Aortic smooth muscle cell (primary cell): Measurements from ENCODE around the gene MYO1C. TPM values are rescaled to one million over a fixed set of nuclear protein-coding genes. Genes with fewer than 3 reads are reported as not detected.

Source experiments
- total RNA-seq: library from RNA; depleted of rRNA; stranded (reverse); fragments of >200 nt; gene quantifications from 2 replicates; pipeline ENCODE4 v1.2.3, GENCODE V29; 2014

The MYO1C gene, protein sequence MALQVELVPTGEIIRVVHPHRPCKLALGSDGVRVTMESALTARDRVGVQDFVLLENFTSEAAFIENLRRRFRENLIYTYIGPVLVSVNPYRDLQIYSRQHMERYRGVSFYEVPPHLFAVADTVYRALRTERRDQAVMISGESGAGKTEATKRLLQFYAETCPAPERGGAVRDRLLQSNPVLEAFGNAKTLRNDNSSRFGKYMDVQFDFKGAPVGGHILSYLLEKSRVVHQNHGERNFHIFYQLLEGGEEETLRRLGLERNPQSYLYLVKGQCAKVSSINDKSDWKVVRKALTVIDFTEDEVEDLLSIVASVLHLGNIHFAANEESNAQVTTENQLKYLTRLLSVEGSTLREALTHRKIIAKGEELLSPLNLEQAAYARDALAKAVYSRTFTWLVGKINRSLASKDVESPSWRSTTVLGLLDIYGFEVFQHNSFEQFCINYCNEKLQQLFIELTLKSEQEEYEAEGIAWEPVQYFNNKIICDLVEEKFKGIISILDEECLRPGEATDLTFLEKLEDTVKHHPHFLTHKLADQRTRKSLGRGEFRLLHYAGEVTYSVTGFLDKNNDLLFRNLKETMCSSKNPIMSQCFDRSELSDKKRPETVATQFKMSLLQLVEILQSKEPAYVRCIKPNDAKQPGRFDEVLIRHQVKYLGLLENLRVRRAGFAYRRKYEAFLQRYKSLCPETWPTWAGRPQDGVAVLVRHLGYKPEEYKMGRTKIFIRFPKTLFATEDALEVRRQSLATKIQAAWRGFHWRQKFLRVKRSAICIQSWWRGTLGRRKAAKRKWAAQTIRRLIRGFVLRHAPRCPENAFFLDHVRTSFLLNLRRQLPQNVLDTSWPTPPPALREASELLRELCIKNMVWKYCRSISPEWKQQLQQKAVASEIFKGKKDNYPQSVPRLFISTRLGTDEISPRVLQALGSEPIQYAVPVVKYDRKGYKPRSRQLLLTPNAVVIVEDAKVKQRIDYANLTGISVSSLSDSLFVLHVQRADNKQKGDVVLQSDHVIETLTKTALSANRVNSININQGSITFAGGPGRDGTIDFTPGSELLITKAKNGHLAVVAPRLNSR
- total RNA-seq = 179 and 191 TPM in 2 replicates

DNA sequence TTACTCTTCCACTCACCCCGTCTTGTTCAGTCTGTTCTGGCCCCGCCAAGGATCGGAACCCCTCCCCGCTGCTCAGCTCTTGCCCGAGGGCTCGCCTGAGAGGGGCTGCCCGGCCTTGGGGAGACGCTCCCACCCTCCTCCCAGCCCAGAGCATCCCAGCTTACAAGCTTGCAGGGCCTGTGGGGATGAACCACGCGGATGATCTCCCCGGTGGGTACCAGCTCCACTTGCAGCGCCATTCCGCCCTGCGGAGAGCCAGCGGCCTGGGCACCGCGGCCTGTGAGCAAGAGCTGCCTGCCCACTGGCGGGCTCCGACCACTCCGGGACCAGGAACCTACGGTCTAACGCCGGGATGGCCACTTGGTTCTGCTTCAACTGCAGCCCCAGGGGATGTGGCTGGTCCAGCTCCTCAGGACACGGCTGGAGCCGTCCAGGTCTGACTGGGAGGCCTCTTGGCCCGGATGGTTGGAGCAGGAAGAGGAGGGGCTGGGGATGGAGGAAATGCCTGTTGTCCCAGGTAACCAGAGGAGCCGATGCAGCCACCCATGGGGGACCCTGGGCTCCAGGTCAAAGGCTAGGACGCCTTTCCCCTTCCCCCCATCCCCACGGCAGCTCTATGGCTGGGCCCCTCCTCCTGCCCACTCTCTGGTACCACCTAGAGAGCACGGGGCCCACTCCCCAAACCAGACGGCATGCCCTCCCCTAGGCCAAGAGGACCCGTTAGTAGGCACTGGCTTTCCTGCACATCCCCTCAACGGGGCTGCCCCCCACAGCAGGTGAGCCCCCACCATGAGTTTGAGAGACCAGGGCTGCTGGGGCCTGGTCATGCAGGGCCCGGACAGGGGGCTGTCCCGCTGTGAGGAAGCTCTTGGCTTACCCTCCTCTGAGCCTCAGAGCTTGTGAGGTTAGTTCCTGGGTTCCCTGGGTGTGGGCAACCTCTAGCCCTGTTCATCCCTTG is at the start of gene MYO1C:
TSS of gene MYO1C (minus strand) at position 438 of the 958 bp plus-strand sequence. CDS start at position 239, 199 bp downstream.

DNA sequence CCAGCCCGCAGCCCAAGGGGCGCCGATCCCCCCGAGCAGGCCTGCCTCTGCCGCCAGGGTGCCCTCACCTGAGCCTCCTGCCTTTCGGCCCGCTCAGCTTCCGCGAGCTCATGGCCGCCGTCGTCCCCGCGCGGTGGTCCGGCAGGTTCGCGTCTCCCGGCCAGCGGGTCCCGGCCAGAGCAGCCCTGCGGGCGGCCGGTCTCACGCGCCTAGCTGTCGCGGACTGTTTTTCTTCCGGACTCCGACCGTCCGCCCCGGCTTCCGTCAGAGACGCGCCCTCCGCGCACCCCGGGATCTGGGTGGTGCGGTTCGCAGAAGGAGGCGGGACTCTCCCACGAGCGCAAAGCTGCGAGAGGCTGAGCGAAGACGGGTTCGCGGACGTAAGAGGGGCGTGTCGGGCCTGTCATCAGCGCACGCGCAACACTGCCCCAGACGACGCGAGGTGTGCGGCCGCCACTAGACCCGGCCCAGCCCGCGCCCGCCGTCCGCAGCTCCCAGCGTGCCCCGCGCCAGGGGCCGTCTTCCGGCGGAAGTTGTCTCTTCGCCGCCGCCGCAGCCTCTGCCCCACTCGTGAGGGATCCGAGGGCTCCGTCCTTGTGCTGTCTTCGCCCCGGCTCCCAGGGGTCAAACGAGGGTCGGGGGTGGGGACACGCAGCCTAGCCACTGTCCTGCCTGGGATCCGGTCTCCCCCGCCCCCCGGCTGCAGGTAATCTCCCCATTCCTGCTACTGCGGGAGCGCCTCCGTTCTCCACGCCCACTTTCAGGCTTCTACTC is 24.1 kb upstream of the MYO1C start, which contains the start of gene INPP5K:
TSS of gene INPP5K (minus strand) at position 225 of the 774 bp plus-strand sequence. CDS start at position 112, 113 bp downstream.

DNA sequence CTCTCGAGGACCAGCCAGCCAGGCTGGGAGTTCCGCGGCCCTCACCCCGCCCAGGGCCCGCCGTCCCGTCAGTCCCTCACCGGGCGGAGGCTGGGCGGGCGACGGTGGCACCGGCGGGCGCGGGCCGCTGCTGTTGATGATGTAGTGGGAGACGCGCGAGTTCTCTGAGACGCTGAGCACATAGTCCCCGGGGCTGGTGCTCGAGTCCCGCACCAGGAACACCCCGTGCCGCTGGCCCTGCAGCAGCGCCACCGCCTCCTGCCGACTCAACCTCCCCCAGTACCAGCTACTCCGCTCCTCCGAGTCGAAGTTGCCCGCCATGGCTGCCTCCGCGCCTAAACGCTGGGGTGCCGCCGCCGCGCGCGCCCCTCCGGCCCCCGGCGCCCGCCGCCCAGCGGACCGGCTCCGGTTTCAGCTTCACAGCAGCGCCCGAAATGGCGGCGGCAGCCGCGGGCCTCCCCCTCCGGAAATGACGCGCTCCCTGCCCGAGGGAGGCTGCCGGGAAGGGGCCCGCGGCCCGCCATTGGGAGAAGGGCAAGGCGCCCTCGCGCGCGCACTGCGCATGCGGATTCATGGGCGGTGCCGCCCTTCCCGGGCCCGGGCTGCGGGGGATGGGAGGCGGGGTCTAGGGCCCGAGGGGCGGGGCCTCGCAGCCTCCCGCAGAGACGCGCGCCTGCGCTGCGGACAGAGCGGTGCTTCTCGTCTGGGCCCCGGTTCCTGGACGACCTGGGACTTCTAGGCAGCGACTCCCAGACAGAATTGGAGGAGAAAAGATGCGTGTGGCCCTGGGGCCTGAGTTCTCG is 36.5 kb downstream of the MYO1C start, which contains the start of gene CRK:
TSS of gene CRK (minus strand) at position 436 of the 803 bp plus-strand sequence. CDS start at position 321, 115 bp downstream.

Other genes with a start within 250 kb of the MYO1C start
- not detected in 2 replicates for gene BHLHA9, start 222.2 kb downstream of the MYO1C start, total RNA-seq
- not detected in 2 replicates for gene TRARG1, start 213.0 kb downstream of the MYO1C start, total RNA-seq
- gene YWHAE, start 92.5 kb downstream of the MYO1C start, total RNA-seq = 335 and 389 TPM in 2 replicates
- gene CRK, start 36.5 kb downstream of the MYO1C start, total RNA-seq = 127 and 129 TPM in 2 replicates
- gene INPP5K, start 23.9 kb upstream of the MYO1C start, total RNA-seq = 31.4 and 35.5 TPM in 2 replicates
- gene PITPNA, start 70.1 kb upstream of the MYO1C start, total RNA-seq = 17.8 and 19.4 TPM in 2 replicates
- gene SLC43A2, start 136.1 kb upstream of the MYO1C start, total RNA-seq = 9.0 and 14.5 TPM in 2 replicates
- gene SCARF1, start 153.0 kb upstream of the MYO1C start, total RNA-seq = 2.3 and 4.4 TPM in 2 replicates
- gene RILP, start 157.2 kb upstream of the MYO1C start, total RNA-seq = 12.0 and 13.7 TPM in 2 replicates
- 98.3 and 117 TPM in 2 replicates for gene PRPF8, start 192.2 kb upstream of the MYO1C start, total RNA-seq
- gene TLCD2, start 217.7 kb upstream of the MYO1C start, total RNA-seq = 2.6 and 3.6 TPM in 2 replicates
- 24.0 and 25.4 TPM in 2 replicates for gene WDR81, start 232.0 kb upstream of the MYO1C start, total RNA-seq